ENCODE measurements around the gene CENPQ.

The CENPQ gene

GRCh38 chr6:49528571-49528970, 65.4 kb downstream of the CENPQ start:
- TF ChIP-seq, protein P1, sequence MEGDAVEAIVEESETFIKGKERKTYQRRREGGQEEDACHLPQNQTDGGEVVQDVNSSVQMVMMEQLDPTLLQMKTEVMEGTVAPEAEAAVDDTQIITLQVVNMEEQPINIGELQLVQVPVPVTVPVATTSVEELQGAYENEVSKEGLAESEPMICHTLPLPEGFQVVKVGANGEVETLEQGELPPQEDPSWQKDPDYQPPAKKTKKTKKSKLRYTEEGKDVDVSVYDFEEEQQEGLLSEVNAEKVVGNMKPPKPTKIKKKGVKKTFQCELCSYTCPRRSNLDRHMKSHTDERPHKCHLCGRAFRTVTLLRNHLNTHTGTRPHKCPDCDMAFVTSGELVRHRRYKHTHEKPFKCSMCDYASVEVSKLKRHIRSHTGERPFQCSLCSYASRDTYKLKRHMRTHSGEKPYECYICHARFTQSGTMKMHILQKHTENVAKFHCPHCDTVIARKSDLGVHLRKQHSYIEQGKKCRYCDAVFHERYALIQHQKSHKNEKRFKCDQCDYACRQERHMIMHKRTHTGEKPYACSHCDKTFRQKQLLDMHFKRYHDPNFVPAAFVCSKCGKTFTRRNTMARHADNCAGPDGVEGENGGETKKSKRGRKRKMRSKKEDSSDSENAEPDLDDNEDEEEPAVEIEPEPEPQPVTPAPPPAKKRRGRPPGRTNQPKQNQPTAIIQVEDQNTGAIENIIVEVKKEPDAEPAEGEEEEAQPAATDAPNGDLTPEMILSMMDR (IDR thresholded peaks at IDR 0.05; ENCODE audit: borderline replicate concordance, insufficient read depth, low read depth, low read length) = no peak
- H3K4me3 ChIP-seq (ENCODE audit: low read depth, low read length) = no peak overlapping the region

GRCh38 chr6:49530141-49530776, 67.1 kb downstream of the CENPQ start:
- TF ChIP-seq, protein P1 (IDR thresholded peaks at IDR 0.05; ENCODE audit: borderline replicate concordance, insufficient read depth, low read depth, low read length) = no peak
- no peak overlapping the region for H3K4me3 ChIP-seq (ENCODE audit: low read depth, low read length)

DNA sequence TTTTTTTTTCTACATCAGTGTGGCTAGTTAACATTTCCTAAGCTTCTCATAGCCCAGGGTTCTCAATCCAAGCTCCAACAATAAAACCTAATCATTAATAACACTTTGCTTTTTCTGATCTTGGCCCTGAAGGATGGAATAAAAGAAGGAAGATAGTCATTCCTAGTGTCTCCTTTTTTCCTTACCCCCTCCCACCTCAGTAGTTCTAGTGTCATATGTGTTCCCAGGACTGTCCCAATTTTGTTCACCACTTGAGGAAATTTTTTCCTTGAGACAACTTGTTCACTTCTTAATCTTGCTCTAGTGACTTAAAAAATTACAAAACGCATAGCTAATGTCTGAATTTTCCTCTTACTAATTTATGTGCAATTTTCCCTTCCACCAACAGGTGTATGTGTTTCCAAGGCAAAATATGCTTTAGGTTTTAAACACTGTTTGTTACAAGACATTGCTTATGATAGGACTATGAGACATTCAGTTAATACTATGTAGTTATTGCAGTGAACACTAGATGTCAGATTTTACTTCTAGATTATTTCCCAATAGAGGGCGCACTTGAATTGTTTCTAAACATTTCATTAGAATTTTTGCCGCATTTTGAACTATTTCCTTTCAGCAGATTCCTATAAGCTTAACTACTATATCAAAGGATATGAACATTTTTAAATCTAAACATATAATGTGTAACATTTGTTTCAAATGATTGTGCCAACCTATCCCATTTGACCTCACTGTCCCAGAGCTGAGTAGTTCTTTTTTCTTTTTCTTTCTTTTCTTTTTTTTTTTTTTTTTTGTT, 68.8 kb downstream of the CENPQ start:
- TF ChIP-seq, protein P1 (IDR thresholded peaks at IDR 0.05; ENCODE audit: borderline replicate concordance, insufficient read depth, low read depth, low read length) = peak; percentile 41; the same call in 1 of the 2 replicates
- H3K4me3 ChIP-seq (ENCODE audit: low read depth, low read length) = no peak overlapping the region

DNA sequence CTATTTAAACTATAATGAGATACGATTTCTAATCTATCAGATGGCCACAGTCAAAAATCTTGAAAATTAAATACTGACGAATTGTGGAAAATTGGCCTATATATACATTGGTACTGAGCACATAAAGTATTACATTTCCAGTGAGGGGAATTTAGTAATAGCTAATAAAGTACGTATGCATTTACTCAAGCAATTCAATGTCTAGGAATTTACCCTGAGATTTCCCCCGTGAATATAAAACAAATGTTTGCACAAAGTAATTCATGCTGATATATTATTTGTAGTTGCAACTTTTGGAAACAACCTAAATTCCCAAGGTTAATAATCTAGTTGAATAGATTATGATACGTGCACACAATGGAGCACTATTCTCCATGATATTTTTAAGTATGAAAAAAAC, 72.6 kb downstream of the CENPQ start:
- no peak overlapping the region for H3K4me3 ChIP-seq (ENCODE audit: low read depth, low read length)
- TF ChIP-seq, protein P1 (IDR thresholded peaks at IDR 0.05; ENCODE audit: borderline replicate concordance, insufficient read depth, low read depth, low read length) = no peak

DNA sequence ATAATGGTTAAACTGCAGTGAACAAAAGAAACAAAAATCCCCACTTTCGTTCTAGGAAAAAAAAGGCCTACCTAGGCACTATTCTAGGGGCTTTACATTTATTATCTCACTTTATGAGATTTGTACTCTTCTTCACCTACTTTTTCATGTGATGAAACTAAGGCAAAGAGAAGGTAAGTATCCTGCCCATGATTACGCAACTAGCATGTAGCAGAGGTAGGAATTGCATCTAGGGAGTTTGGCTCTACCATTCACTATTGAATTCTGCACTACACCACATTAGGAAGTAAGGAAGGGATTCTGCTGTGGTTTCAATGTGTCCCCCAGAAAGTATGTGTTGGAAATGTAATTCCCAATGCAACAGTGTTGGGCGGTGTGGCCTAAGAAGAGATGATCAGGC, 75.9 kb downstream of the CENPQ start:
- TF ChIP-seq, protein P1 (IDR thresholded peaks at IDR 0.05; ENCODE audit: borderline replicate concordance, insufficient read depth, low read depth, low read length) = no peak
- H3K4me3 ChIP-seq (ENCODE audit: low read depth, low read length) = no peak overlapping the region

GRCh38 chr6:49540614-49541013, 77.4 kb downstream of the CENPQ start:
- TF ChIP-seq, protein P1 (IDR thresholded peaks at IDR 0.05; ENCODE audit: borderline replicate concordance, insufficient read depth, low read depth, low read length) = no peak
- no peak overlapping the region for H3K4me3 ChIP-seq (ENCODE audit: low read depth, low read length)
